NCI-H1105 treated with DMSO at 0.1 percent for 48 hours (cell line): ENCODE data around the gene MIDN.

Experiments used
- DNase-seq: peaks from one replicate; lab custom pipeline; 2025; lab: John Stamatoyannopoulos, UW

MIDN gene

GRCh38 chr19:1259206-1259875 lies 11.0 kb downstream of the MIDN start:
- no peak for DNase-seq

DNA sequence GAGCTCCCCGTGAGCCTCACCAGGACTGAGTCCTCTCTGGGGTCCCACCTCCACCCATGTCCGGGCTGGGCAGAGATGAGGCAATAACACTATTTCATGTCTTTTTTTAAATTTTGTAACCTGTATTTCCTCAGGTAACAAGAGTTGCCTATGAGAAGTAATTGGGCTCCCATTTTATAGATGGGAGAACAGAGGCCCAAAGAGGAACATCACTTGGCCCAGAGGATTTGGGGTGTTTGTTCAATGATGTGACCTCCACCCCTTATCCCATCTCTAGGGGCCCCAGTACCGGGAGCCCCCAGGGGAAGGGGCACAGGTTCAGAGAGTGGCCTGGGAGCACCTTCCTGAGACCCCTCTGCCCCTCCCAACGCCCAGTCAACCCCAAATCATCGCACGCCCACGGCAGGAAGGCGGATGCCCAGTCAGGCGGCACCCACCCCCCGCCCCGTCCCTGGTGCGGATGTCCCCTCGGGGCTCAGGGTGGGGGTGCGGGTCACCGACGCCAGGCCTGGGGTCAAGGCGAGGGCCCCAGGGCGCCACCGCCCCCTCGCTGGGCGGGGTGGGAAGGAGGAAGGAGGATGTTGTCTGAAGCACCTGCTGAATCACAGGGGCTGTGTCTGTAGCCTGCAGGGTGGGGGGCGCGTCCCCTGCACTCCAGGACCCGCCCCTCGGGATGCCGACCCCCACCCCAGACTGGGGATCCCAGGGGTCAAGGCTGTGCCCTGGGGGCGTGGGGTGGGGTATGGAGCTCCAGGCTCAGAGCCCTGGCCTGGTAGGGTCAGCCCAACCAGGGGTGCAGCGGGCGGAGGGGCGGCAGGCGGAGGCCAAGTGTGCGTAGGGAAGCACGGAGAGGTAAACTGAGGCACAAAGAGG lies 11.7 kb downstream of the MIDN start:
- DNase-seq, result no peak

DNA sequence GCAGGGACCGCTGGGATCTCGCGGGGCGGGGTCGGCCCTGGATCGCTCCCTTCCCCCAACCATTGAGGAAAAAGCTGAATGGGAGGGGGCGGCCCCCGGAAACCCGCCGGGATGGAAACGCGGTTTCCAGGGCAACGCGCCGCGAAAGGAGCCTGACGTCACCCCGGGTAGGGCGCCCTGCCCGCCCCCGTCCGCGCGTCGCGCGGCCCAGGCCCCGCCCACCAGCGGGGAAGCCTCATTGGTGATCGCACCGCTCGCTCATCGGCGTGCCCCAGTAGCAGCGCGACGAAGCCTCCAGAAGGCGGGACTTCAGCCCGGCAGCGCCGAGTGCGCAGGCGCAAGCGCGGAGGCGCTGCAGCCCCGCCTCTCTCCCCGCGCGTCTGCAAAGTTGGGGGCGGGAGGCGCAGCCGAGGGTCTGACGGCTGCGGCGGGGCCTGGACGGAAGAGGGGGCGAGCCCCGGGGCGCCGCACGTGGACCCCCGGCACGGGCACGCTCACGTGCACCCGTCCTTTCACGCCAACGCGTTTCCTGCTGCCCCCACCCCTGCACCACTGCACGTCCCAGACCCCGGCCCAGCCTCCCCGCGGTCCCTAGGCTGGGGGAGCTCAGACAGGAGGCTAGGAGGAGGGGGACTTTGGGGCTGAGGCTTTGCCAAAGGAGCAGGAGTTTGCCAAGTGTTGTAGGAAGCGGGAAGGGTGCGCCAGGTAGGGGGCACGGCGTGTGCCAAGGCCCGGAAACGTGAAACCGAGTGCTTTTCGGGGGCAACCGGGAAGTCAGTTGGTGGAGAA lies 12.6 kb downstream of the MIDN start:
- DNase-seq, result peak; percentile 96

DNA sequence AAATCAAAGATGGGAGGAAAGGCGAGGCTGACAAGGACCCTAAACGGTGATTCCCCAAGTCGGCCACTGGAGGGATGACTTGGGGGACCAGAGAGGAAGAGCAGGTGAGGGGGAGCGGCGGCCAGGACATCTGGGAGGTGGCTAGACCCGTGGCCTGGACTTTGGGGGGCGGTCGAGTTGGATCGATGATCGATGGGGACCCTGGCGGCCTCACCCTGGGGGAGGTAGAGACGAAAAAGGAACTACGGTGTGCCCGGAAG lies 13.1 kb downstream of the MIDN start:
- DNase-seq, result no peak

DNA sequence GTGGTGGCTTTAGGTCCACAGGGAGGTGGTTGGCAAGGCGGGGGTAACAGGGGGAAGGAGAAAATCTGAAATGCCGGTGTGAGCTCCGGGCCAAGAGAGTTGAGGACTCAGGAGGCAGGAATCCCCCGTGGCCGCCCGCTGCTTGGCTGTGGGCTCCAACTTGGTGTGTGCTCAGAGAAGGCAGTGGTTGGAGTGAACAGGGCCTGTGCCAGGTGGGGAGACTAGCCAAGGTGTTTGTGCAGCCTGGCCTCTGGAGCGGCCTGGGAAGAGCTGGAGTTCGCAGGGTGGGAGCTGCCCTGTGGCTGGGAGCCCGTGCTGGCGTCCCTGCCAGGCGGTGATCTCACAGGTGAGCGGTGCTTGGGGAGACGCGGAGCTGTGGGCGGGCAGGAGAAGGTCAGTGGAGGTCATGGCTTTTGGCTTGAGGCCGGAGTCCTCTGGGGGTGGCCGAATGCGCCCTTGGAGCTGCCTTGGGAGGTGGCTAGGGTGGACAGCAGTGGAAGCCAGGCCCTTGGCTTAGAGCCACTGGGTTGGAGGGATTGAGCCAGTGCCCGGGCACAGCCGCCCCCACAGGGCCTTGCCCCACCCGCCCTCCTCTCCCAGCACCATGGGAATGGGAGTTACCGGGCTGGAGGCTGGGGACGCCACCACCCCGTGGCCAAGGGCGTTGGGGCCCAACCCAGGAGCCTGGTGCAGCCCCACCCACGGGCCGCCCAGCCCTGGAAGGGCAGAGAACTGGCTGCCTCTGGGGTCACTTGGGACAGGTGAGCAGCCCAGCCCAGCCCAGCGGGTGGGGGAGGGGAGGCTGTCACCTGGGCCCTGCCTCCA lies 13.6 kb downstream of the MIDN start:
- no peak for DNase-seq

GRCh38 chr19:1262623-1263123 lies 14.3 kb downstream of the MIDN start:
- no peak for DNase-seq

DNA sequence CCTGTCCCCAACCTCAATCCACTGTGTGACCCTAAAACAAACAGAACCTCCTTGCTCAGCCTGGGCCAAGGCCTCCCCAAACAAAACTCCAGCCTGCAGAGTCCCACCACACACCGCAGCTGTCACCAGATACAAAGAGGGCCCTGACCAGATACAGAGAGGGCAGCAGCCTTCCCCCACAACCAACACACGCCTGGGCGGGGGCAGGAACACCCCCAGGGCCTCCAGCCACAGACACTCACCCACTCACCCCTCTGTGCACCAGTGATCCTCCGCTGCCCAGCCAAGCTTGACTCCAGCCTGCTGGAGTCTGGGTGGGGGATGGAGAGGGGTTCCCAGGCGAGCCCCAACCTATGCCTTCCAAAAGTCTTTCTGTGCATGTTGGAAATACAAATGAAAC lies 14.8 kb downstream of the MIDN start:
- DNase-seq, result no peak

DNA sequence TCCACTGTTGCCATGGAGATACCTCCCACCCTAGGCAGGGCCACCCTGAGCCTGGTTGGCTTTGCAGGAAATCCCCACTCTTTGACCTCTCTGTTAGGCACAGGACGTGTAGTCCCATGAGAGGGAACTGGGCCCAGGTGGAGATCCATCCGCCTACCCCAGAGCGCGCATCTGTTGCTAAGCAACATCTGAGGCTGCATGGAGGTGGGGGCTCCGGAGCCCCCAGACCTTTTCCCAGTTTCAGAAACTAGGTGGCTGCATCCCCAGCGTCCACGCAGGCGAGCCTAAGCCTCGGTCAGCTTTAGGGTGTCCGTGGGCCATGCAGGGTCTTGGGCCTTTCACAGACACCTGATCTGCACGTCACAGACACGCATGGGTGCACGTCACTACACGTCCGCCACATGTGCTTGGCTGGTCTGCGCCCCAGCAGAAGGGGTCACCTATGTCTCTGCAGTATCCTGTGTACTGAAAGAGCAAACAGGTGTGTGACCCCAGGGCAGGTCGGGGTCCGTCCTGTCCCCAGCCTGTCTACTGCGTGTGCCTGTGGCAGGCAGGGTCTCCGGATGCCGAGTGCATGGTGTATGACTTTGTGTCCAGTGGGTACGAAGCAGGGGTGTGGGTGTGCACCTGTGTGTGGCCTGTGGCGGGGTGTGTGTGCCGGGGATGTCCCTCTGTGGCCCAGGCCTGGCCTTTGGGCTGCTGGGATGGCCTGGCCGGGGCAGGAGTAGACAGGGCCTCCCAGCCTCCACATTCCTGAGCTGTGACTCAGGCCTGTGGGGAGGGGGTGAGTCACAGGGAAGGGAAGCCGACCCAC lies 16.6 kb downstream of the MIDN start:
- DNase-seq, result no peak

GRCh38 chr19:1265615-1266128 lies 17.3 kb downstream of the MIDN start:
- DNase-seq, result no peak

GRCh38 chr19:1266129-1266915 lies 17.9 kb downstream of the MIDN start:
- peak; percentile 81 for DNase-seq

GRCh38 chr19:1266916-1267476 lies 18.6 kb downstream of the MIDN start:
- DNase-seq, result peak; percentile 31

- no peak for DNase-seq
These were observed 19.3 kb downstream of the MIDN start for GRCh38 chr19:1267477-1268225.

DNA sequence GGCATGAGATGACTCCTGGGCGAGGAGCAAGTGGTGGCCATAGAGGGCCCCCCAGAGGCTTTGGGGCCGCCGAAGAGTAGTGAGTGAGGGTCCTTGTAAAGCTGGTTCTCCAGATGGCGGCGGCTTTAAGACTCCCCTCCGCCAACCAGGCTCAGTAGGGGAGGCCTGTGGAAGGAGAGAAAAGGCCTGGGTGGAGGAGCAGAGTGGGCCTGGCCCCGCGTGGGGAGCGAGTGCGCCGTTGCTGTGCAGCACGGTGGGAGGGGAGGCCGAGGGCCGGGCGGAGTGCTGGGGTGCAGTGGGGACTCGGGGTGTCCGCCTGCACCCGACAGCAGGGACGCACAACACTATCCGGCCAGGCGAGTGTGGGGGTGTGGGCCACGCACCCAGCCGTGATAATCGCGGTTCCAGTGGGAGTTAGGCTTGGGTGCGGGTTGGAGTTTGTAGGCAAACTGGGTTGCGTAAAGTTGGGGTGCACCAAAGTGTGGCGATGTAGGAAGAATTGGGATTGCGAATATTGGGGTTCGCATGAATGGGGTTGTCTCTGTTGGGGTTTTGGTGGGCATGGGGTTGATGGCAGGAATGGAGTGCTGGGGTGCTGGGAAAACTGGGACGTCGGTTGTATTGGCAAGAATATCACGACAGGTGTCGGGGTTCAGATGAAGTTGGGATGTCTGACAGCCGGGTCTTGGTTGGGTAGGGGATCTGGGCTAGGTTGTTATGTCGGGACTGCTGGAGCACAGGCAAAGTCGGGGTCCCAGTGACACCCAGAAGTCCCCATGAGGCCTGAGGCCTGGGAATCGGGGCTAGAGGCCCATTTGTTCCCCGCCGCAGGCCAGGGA lies 20.1 kb downstream of the MIDN start:
- DNase-seq, result no peak

- DNase-seq, result peak; percentile 96
These were observed 20.7 kb downstream of the MIDN start, which contains the start of gene CIRBP for GRCh38 chr19:1269065-1269477. TSS of gene CIRBP (plus strand) at chr19:1269332. CDS start at chr19:1270934, 1,602 bp downstream.

DNA sequence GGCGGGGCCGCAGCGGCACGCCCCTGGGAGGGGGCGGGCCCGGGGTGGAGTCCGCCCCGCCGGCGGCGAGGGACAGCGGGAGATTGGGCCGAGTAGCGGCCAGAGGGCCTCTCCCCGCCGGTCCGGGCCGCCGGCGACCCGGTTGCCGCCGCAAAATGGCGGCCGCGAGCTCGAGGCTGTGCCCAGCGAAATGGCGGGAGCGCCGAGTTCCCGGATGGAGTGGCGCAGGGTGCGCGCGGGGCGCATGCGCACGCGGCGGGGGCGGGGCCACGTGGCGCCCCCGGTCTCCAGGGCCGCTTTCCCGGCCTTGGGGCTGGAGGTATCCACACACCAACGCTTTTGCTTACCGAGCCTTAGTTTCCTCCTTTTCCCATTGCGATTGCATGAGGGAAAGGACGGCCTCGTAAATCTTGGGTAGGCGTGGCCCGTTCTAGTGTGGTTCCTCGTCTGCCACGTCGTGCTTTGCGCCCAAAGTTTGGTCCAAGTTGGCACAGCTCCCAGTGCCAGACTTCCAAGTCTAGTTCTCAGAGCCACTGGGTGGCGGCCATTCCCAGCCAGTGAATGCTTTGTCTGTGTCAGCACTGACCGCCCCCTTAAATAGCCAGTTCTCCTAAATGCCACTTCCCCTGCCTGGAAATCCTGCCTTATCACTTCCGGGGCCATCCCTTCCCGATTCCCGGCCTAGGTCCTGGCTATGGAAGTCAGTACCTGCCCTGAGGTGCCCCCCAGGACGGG lies 21.3 kb downstream of the MIDN start:
- peak; percentile 83 for DNase-seq

- no peak for DNase-seq
These were observed 21.9 kb downstream of the MIDN start for GRCh38 chr19:1270213-1270853.
